RWPE2 (cell line): ENCODE results near the gene SHANK3.

Experiments
- ATAC-seq: fragments of 200-7000 bp; cut with Tn5 transposase; 3 replicates; pipeline ENCODE4 v1.9.1; 2021; ENCODE audit warnings: low read depth
- DNase-seq: peaks from one replicate; pipeline ENCODE4 v3.0.0-alpha.2; 2020; ENCODE audit warnings: low spot score
- H3K27ac ChIP-seq: fragments of 450-650 bp; 2 replicates; pipeline ENCODE4 v1.5.1; 2017; ENCODE audit warnings: mild to moderate bottlenecking; ENCODE audit not compliant: poor library complexity, severe bottlenecking
- H3K27me3 ChIP-seq: fragments of 250-450 bp; sonication (Bioruptor Pico); 2 replicates; pipeline ENCODE4 v1.5.1; 2021; ENCODE audit warnings: mild to moderate bottlenecking, moderate library complexity; ENCODE audit not compliant: insufficient read depth, poor library complexity, severe bottlenecking
- H3K36me3 ChIP-seq: fragments of 250-450 bp; sonication (Bioruptor Pico); 2 replicates; pipeline ENCODE4 v1.5.1; 2020; ENCODE audit warnings: low read depth, mild to moderate bottlenecking, moderate library complexity
- H3K4me1 ChIP-seq: fragments of 250-450 bp; sonication (Bioruptor Pico); 2 replicates; pipeline ENCODE4 v1.5.1; 2021; ENCODE audit warnings: mild to moderate bottlenecking, moderate library complexity; ENCODE audit not compliant: insufficient read depth, poor library complexity, severe bottlenecking
- H3K4me3 ChIP-seq: fragments of 250-450 bp; sonication (Bioruptor Pico); 2 replicates; pipeline ENCODE4 v1.5.1; 2021; ENCODE audit warnings: mild to moderate bottlenecking, moderate library complexity; ENCODE audit not compliant: severe bottlenecking
- H3K9me3 ChIP-seq: fragments of 250-450 bp; sonication (Bioruptor Pico); 2 replicates; pipeline ENCODE4 v1.5.1; 2021; ENCODE audit warnings: mild to moderate bottlenecking, moderate library complexity; ENCODE audit not compliant: severe bottlenecking
- TF ChIP-seq, protein P1 (sequence below): fragments of 450-650 bp; IDR thresholded peaks from one replicate; pipeline ENCODE4 v1.5.1; 2017; ENCODE audit warnings: mild to moderate bottlenecking, moderate library complexity; ENCODE audit not compliant: poor library complexity, severe bottlenecking

The SHANK3 gene

GRCh38 chr22:50626314-50626849 lies 46.2 kb upstream of the SHANK3 start:
- TF ChIP-seq, protein P1, sequence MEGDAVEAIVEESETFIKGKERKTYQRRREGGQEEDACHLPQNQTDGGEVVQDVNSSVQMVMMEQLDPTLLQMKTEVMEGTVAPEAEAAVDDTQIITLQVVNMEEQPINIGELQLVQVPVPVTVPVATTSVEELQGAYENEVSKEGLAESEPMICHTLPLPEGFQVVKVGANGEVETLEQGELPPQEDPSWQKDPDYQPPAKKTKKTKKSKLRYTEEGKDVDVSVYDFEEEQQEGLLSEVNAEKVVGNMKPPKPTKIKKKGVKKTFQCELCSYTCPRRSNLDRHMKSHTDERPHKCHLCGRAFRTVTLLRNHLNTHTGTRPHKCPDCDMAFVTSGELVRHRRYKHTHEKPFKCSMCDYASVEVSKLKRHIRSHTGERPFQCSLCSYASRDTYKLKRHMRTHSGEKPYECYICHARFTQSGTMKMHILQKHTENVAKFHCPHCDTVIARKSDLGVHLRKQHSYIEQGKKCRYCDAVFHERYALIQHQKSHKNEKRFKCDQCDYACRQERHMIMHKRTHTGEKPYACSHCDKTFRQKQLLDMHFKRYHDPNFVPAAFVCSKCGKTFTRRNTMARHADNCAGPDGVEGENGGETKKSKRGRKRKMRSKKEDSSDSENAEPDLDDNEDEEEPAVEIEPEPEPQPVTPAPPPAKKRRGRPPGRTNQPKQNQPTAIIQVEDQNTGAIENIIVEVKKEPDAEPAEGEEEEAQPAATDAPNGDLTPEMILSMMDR: no peak
- Histone ChIP-seq H3K4me3 (no peak overlapping the region), H3K9me3 (no peaks in the 10 kb centered on the region), H3K4me1 (peaks cover 15% of the 10 kb centered on the region), H3K27ac (no peak overlapping the region), H3K27me3 (no peaks in the 10 kb centered on the region), H3K36me3 (no peaks in the 10 kb centered on the region)
- no peak for ATAC-seq
- peak; percentile 32 for DNase-seq

- TF ChIP-seq, protein P1: no peak
- no peaks in the 10 kb centered on the region for H3K9me3 ChIP-seq
- H3K36me3 ChIP-seq: no peaks in the 10 kb centered on the region
- H3K4me1 ChIP-seq: peaks cover 10% of the 10 kb centered on the region
- DNase-seq (peak; percentile 50), ATAC-seq (no peak; the same call in 2 of the 3 replicates)
- no peaks in the 10 kb centered on the region for H3K27me3 ChIP-seq
- peak overlapping the region; percentile 90 for H3K4me3 ChIP-seq
- peak overlapping the region; percentile 9 for H3K27ac ChIP-seq
Observed at GRCh38 chr22:50626850-50627641, 45.6 kb upstream of the SHANK3 start.

DNA sequence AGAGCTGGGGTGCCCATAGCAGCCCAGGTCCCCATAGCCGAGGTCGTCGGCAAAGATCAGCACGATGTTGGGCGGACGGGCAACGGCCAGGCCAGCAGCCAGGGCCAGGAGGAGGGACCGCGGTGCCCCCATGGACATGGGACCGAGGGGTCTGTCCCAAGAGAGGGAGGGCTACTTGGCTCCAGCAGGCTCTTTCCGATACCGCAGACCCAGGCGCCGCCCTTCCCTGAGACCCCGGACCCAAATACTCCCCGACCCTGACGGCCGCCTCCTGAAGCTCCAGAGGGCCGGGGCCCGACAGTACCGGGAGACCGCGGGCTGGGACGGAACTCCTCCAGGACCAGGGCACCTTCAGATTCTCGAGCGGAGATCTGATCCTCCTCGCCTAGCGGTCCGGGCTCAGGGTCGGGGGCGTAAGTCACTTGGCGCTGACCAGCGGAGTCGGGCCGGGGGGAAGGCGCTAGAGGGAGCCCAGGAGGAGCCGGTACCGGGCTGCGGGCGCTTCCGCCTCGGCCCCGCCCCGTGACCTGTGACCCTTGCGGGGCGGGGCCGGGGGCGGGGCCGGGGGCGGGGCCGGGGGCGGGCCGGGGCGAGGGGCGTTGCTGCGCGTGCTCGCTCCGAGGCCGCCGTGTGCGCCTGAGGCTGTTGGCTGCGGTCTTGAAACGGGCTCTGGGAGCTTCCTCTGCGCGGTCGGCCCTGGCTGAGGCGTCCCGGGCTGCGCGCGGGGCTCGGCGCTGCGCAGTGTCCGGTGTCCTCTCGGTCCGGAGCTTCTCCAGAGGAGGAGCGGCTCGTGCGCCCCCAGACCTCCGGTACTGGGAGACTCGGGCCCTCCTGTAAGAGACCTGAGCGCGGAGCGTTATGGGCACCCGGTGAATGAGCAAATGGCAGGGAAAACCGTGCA lies 44.7 kb upstream of the SHANK3 start, which contains the start of gene ARSA:
Gene ARSA, minus strand, starts transcription at position 511 of the 901 bp plus-strand sequence. Its CDS starts 373 bp downstream, at position 138.
- Histone ChIP-seq H3K27me3 (no peaks in the 10 kb centered on the region), H3K36me3 (no peaks in the 10 kb centered on the region), H3K4me3 (peak within 1 kb of the TSS; percentile 90), H3K9me3 (no peaks in the 10 kb centered on the region), H3K27ac (peak within 1 kb of the TSS; percentile 9), H3K4me1 (peaks cover 1% of the 10 kb centered on the region)
- ATAC-seq (peak; percentile 91), DNase-seq (peak; percentile 78)
- TF ChIP-seq, protein P1: peak; percentile 61

DNA sequence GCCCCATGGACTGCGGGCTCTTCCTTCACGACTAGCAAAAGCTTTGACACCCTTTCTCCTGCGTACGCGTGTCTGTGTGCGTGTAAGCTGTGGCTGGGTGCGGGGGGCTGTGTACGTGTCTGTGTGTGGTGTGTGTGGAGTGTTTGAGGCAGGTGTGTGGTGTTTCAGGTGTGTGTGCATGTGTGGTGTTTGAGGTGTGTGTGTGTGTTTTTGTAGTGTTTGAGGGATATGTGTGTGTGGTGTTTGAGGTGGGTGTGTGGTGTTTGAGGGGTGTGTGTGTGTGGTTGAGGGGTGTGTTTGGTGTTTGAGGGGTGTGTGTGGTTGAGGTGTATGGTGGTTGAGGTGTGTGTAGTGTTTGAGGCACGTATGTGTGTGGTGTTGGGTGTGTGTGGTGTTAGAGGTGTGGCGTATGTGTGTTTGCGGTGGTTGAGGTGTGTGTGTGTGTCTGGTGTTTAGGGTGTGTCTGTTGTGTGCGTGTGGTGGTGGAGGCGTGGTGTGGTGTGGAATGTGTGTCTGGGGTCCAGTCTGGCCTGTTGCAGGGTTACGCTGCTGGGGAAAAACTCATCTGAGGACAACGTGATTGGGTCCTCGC lies 44.0 kb upstream of the SHANK3 start:
- ATAC-seq (no peak), DNase-seq (no peak)
- Histone ChIP-seq H3K4me1 (no peaks in the 10 kb centered on the region), H3K27ac (no peak overlapping the region), H3K4me3 (peak overlapping the region; percentile 90), H3K36me3 (no peaks in the 10 kb centered on the region), H3K27me3 (no peaks in the 10 kb centered on the region), H3K9me3 (no peaks in the 10 kb centered on the region)
- TF ChIP-seq, protein P1: no peak
